ENCODE data around the gene CCDC167. TPM values are rescaled to one million over a fixed set of nuclear protein-coding genes. Genes with fewer than 3 reads are reported as not detected.

Gene CCDC167
- total and polyA plus RNA-seq, 2 of the 8 experiments (the other 6 are each of a cell fraction or from before 2014, with no cell fraction given) = 11.0 to 26.5 TPM

- Histone ChIP-seq H2AK5ac (ENCODE audit: low read depth, low read length) (0 out of 2 replicates have a peak overlapping the region, but pooled peaks have one; percentile 39), H4K8ac (ENCODE audit: extremely low read depth, insufficient read depth, low read length) (no peak overlapping the region; the same call in 1 of the 2 replicates), H2BK12ac (ENCODE audit: low read depth, low read length) (no peak overlapping the region), H3K4ac (replicated peaks; ENCODE audit: insufficient read length, low read depth, low read length) (no peak overlapping the region), H3K27me3 (replicated peaks in 1 of 4; ENCODE audit: control insufficient read depth in 3 of 4, extremely low read depth in 1 of 4, insufficient read depth in 3 of 4, low read length in 3 of 4) (no peaks in the 10 kb centered on the region; a peak in 1 of 7 replicates), H3K9ac (replicated peaks in 1 of 4; ENCODE audit: extremely low read depth in 1 of 4, low read depth in 3 of 4, low read length in 3 of 4) (no peak overlapping the region), H2BK120ac (replicated peaks; ENCODE audit: low read depth, low read length) (no peak overlapping the region), H3K4me3 (ENCODE audit: extremely low read depth in 1 of 4, insufficient read depth in 2 of 4, low read depth in 3 of 4, low read length in 4 of 4) (no peak overlapping the region), H3K23ac (ENCODE audit: insufficient read length) (no peak overlapping the region), H3K36me3 (ENCODE audit: control insufficient read depth in 2 of 4, insufficient read depth in 4 of 4, low read length in 3 of 4) (no peaks in the 10 kb centered on the region), H3K79me1 (ENCODE audit: low read depth, low read length) (no peaks in the 10 kb centered on the region), H3K14ac (ENCODE audit: insufficient read length) (no peak overlapping the region), H4K20me1 (replicated peaks in 1 of 2; ENCODE audit: control insufficient read depth in 1 of 2, insufficient read depth in 2 of 2, low read length in 2 of 2) (no peaks in the 10 kb centered on the region), H2BK15ac (ENCODE audit: low read length) (peak overlapping the region; percentile 53; the same call in 1 of the 2 replicates), H3K79me2 (ENCODE audit: control insufficient read depth in 1 of 2, insufficient read depth in 2 of 2, low read length in 2 of 2) (no peaks in the 10 kb centered on the region), H2BK5ac (ENCODE audit: low read depth, low read length) (no peak overlapping the region), H3K4me2 (ENCODE audit: insufficient read depth in 1 of 2, low read depth in 2 of 2, low read length in 2 of 2) (no peak overlapping the region), H3K23me2 (ENCODE audit: low read depth, low read length) (no peaks in the 10 kb centered on the region), H2BK20ac (ENCODE audit: low read length) (no peak overlapping the region), H4K91ac (replicated peaks; ENCODE audit: insufficient read length, low read length) (peak overlapping the region; percentile 49), H3K27ac (ENCODE audit: low read depth, low read length) (no peak overlapping the region), H3K4me1 (replicated peaks in 1 of 4; ENCODE audit: control insufficient read depth in 3 of 4, insufficient read depth in 4 of 4, low read length in 3 of 4) (no peaks in the 10 kb centered on the region; a peak in 1 of 7 replicates), H2AFZ (ENCODE audit: low read length) (no peak overlapping the region), H4K5ac (ENCODE audit: insufficient read length, low read depth, low read length) (no peak overlapping the region), H3K18ac (ENCODE audit: extremely low read depth, low read length) (no peak overlapping the region), H3K9me3 (ENCODE audit: insufficient read depth in 2 of 2, low read depth in 1 of 2, low read length in 1 of 2) (no peaks in the 10 kb centered on the region), H3K56ac (replicated peaks; ENCODE audit: insufficient read length, low read depth, low read length) (no peak overlapping the region)
- TF ChIP-seq PHF8 (conservative IDR thresholded peaks at IDR 0.05; ENCODE audit: low read depth, low read length) (no peak), RNF2 (IDR thresholded peaks at IDR 0.05; ENCODE audit: borderline replicate concordance, low read depth, low read length, missing control alignments, poor library complexity, severe bottlenecking) (no peak), BRCA1 (IDR thresholded peaks at IDR 0.05; ENCODE audit: low read depth, low read length) (no peak), SP4 (IDR thresholded peaks at IDR 0.05; ENCODE audit: low read length) (no peak)
- ChIA-PET POLR2A (ENCODE audit: partially characterized antibody) (no interaction called here), CTCF (ENCODE audit: partially characterized antibody) (interaction anchor here (0.9 to 5.5 kb wide), 13 partner anchors 8 to 165 kb away, joined by 3 to 68 read pairs (median 5); no protein-coding TSS in a partner anchor)
- FAIRE-seq (no peak), DNase-seq (ENCODE audit: low read depth in 1 of 2, low spot score in 2 of 2) (no peak)
- WGBS, 2 experiments (ENCODE audit: extremely low coverage in 1 of 2, insufficient coverage in 1 of 2, insufficient read length in 1 of 2, insufficient replicate concordance in 2 of 2, low coverage in 1 of 2, low lambda C conversion rate in 2 of 2, missing lambda C conversion rate in 1 of 2) = 76% methylated on average over 8 of the region's 8 CpGs; no CpG with 5 or more reads in 1 of the 2 experiments
Measured at GRCh38 chr6:37548067-37548674, 48.5 kb upstream of the CCDC167 start.
